Right atrium auricular region (tissue), 2 donors: ENCODE results near the gene KCNT2. TPM values are rescaled to one million over a fixed set of nuclear protein-coding genes. Genes with fewer than 3 reads are reported as not detected.
"Not testable (repeated sequence)": the region's sequence is repeated elsewhere in the genome, so short reads cannot be mapped to it uniquely, and the experiment has no call there.

ENCODE experiments used
- DNase-seq: peaks from one replicate; pipeline ENCODE4 v3.0.0-alpha.2; 2019; ENCODE audit warnings: low spot score
- H3K27ac ChIP-seq, 2 donors: fragments of 200-600 bp; sonication (generic); 1 replicate in 1 of 2; 2 replicates in 1 of 2; pipeline ENCODE4 v1.5.1; 2016 to 2019
- H3K27me3 ChIP-seq, 2 donors: fragments of 200-600 bp; sonication (generic); one replicate each; pipeline versions ENCODE4 v1.5.1 to v1.6.0; 2017 to 2019
- H3K36me3 ChIP-seq: fragments of 200-600 bp; sonication (generic); one replicate; pipeline ENCODE4 v1.5.1; 2016
- H3K4me1 ChIP-seq, 2 donors: fragments of 200-600 bp; sonication (generic); one replicate each; pipeline versions ENCODE4 v1.5.1 to v1.6.0; 2017 to 2019
- H3K4me3 ChIP-seq, 2 donors: fragments of 200-600 bp; sonication (generic); 1 replicate in 1 of 2; 2 replicates in 1 of 2; pipeline ENCODE4 v1.5.1; 2017 to 2019; ENCODE audit warnings: mild to moderate bottlenecking in 1 of 2, moderate library complexity in 1 of 2
- H3K9me3 ChIP-seq, 2 donors: fragments of 200-600 bp; sonication (generic); one replicate each; pipeline ENCODE4 v1.5.1; 2019
- CTCF ChIP-seq, 2 donors: fragments of 200-600 bp; sonication (generic); IDR thresholded peaks; one replicate each; pipeline ENCODE4 v1.5.1; 2019; ENCODE audit warnings: antibody characterized with exemption in 2 of 2
- total RNA-seq, 2 donors: library from RNA; depleted of rRNA; stranded (reverse); fragments of >200 nt; gene quantifications; one replicate each; pipeline ENCODE4 v1.1.0, GENCODE V29; 2016

The KCNT2 gene
- total RNA-seq, 2 donors from 2014 or later: 3.9 to 14.1 TPM

- H3K4me1 ChIP-seq: no peaks in the 10 kb centered on the region
- no peak overlapping the region for H3K4me3 ChIP-seq
- H3K36me3 ChIP-seq: no peaks in the 10 kb centered on the region
Measured at GRCh38 chr1:196527919-196528318, 80.3 kb downstream of the KCNT2 start.

GRCh38 chr1:196522574-196523345, 85.5 kb downstream of the KCNT2 start:
- H3K4me3 ChIP-seq, H3K27me3 ChIP-seq, H3K9me3 ChIP-seq, H3K4me1 ChIP-seq, H3K27ac ChIP-seq, DNase-seq, H3K36me3 ChIP-seq: not testable (repeated sequence)

More at GRCh38 chr1:196527919-196528318, 80.3 kb downstream of the KCNT2 start:
- DNase-seq: no peak
- Histone ChIP-seq H3K27me3 (no peaks in the 10 kb centered on the region), H3K27ac (no peak overlapping the region), H3K9me3 (no peaks in the 10 kb centered on the region)
- TF ChIP-seq CTCF (IDR thresholded peaks at IDR 0.05): no peak

- H3K9me3 ChIP-seq: no peaks in the 10 kb centered on the region
- no peak overlapping the region for H3K27ac ChIP-seq
- no peaks in the 10 kb centered on the region for H3K4me1 ChIP-seq
- no peaks in the 10 kb centered on the region for H3K27me3 ChIP-seq
- H3K4me3 ChIP-seq: no peak overlapping the region
- TF ChIP-seq CTCF (IDR thresholded peaks at IDR 0.05): no peak
- no peaks in the 10 kb centered on the region for H3K36me3 ChIP-seq
- DNase-seq: no peak
Measured at GRCh38 chr1:196517193-196517592, 91.0 kb downstream of the KCNT2 start.

GRCh38 chr1:196516373-196516772, 91.9 kb downstream of the KCNT2 start:
- no peaks in the 10 kb centered on the region for H3K36me3 ChIP-seq
- H3K27me3 ChIP-seq: no peaks in the 10 kb centered on the region
- TF ChIP-seq CTCF (IDR thresholded peaks at IDR 0.05): no peak
- H3K4me1 ChIP-seq: no peaks in the 10 kb centered on the region
- no peak overlapping the region for H3K27ac ChIP-seq
- no peaks in the 10 kb centered on the region for H3K9me3 ChIP-seq
- H3K4me3 ChIP-seq: no peak overlapping the region
- no peak for DNase-seq

GRCh38 chr1:196515904-196516303, 92.3 kb downstream of the KCNT2 start:
- H3K9me3 ChIP-seq: no peaks in the 10 kb centered on the region
- no peak for TF ChIP-seq CTCF (IDR thresholded peaks at IDR 0.05)
- H3K27ac ChIP-seq: no peak overlapping the region
- no peaks in the 10 kb centered on the region for H3K36me3 ChIP-seq
- no peaks in the 10 kb centered on the region for H3K27me3 ChIP-seq
- no peak overlapping the region for H3K4me3 ChIP-seq
- DNase-seq: no peak
- H3K4me1 ChIP-seq: no peaks in the 10 kb centered on the region

GRCh38 chr1:196513821-196514220, 94.4 kb downstream of the KCNT2 start:
- no peaks in the 10 kb centered on the region for H3K36me3 ChIP-seq
- no peaks in the 10 kb centered on the region for H3K9me3 ChIP-seq
- no peak overlapping the region for H3K27ac ChIP-seq

More at GRCh38 chr1:196513821-196514220, 94.4 kb downstream of the KCNT2 start:
- no peaks in the 10 kb centered on the region for H3K27me3 ChIP-seq
- no peak for DNase-seq
- H3K4me3 ChIP-seq: no peak overlapping the region
- TF ChIP-seq CTCF (IDR thresholded peaks at IDR 0.05): no peak
- H3K4me1 ChIP-seq: no peaks in the 10 kb centered on the region
